HCT116 (cell line): ENCODE measurements around the gene ITGBL1. TPM values are rescaled to one million over a fixed set of nuclear protein-coding genes. Genes with fewer than 3 reads are reported as not detected.

Experiments
- ATAC-seq: fragments of 200-7000 bp; cut with Tn5 transposase; 2 replicates; pipeline ENCODE4 v1.9.1; 2020; ENCODE audit warnings: mild to moderate bottlenecking, moderate library complexity
- BruUV-seq: library from RNA; stranded (reverse); fragments of 400-500 nt; replicated peaks from 2 replicates; lab custom pipeline; 2021; lab: Mats Ljungman, UMichigan
- CTCF ChIA-PET: fragments of 300-600 bp; sonication (Branson Sonifier 250); formaldehyde crosslinking; loops from one replicate; lab custom pipeline; 2021; ENCODE audit warnings: antibody characterized with exemption; lab: Charles Lee
- POLR2A ChIA-PET: fragments of 300-600, 350-600 bp; sonication (Branson Sonifier 250); formaldehyde crosslinking; loops from one replicate; lab custom pipeline; 2021; ENCODE audit warnings: antibody characterized with exemption; lab: Charles Lee
- RAD21 ChIA-PET, 2 experiments: fragments of 300-600 bp; sonication (Branson Sonifier 250); formaldehyde crosslinking; loops; one replicate each; lab custom pipeline; 2023; ENCODE audit warnings: low total read pairs in 2 of 2; ENCODE audit not compliant: uncharacterized antibody in 2 of 2, unreplicated experiment in 2 of 2, low non-redundant PET in 1 of 2; lab: Charles Lee
- DNase-seq: peaks from one replicate; pipeline ENCODE4 v3.0.0-alpha.2; 2010; ENCODE audit warnings: low read depth, low spot score
- H2AFZ ChIP-seq: fragments of 200-600 bp; shearing (Covaris generic), sonication (generic); 2 replicates; pipeline ENCODE4 v1.6.1; 2017; ENCODE audit warnings: low read depth, mixed run types, mixed read lengths, antibody characterized with exemption, low read length; ENCODE audit not compliant: poor library complexity, severe bottlenecking
- H3K27ac ChIP-seq: 2 replicates; pipeline ENCODE4 v1.5.1; 2012; ENCODE audit warnings: low read depth, low read length
- H3K27me3 ChIP-seq: fragments of 200-600 bp; sonication (generic); 2 replicates; pipeline ENCODE4 v1.6.1; 2016; ENCODE audit warnings: mixed run types, low read length, mixed read lengths; ENCODE audit not compliant: insufficient read depth
- H3K36me3 ChIP-seq, 2 experiments: fragments of 200-500 bp in 1 of 2; fragments of 200-600 bp in 1 of 2; sonication (Bioruptor generic) in 1 of 2; sonication (generic) in 1 of 2; 2 replicates each; pipeline versions ENCODE4 v1.5.1 to v1.6.1; 2014 to 2016; ENCODE audit warnings: low read length in 2 of 2, inconsistent platforms in 1 of 2, mixed read lengths in 1 of 2, mixed run types in 1 of 2; ENCODE audit not compliant: insufficient read depth in 2 of 2, control insufficient read depth in 1 of 2
- H3K4me1 ChIP-seq, 2 experiments: fragments of 200-600 bp in 1 of 2; sonication (generic) in 1 of 2; 2 replicates each; pipeline versions ENCODE4 v1.5.1 to v1.6.1; 2012 to 2017; ENCODE audit warnings: low read length in 2 of 2, inconsistent platforms in 1 of 2, mild to moderate bottlenecking in 1 of 2, mixed read lengths in 1 of 2, mixed run types in 1 of 2, moderate library complexity in 1 of 2; ENCODE audit not compliant: insufficient read depth in 2 of 2, control insufficient read depth in 1 of 2
- H3K4me2 ChIP-seq: fragments of 200-600 bp; sonication (generic); 2 replicates; pipeline ENCODE4 v1.6.1; 2017; ENCODE audit warnings: mixed run types, low read length, mixed read lengths
- H3K4me3 ChIP-seq, 2 experiments: fragments of 200-600 bp in 1 of 2; sonication (generic) in 1 of 2; replicated peaks in 1 of 2; 2 replicates each; pipeline ENCODE4 v1.5.1; 2011 to 2016; ENCODE audit warnings: low read length in 2 of 2, control low read depth in 1 of 2, low read depth in 1 of 2, mild to moderate bottlenecking in 1 of 2, mixed read lengths in 1 of 2, mixed run types in 1 of 2
- H3K79me2 ChIP-seq: fragments of 200-600 bp; sonication (generic); 2 replicates; pipeline ENCODE4 v1.6.1; 2017; ENCODE audit warnings: mild to moderate bottlenecking, mixed run types, low read length, moderate library complexity, mixed read lengths; ENCODE audit not compliant: insufficient read depth
- H3K9ac ChIP-seq: fragments of 200-600 bp; sonication (generic); 2 replicates; pipeline ENCODE4 v1.6.1; 2016; ENCODE audit warnings: low read length, mixed read lengths
- H3K9me2 ChIP-seq: fragments of 200-600 bp; sonication (generic), shearing (Covaris generic); 2 replicates; pipeline ENCODE4 v1.6.1; 2017; ENCODE audit warnings: mixed run types, mild to moderate bottlenecking, moderate library complexity; ENCODE audit not compliant: insufficient read depth
- H3K9me3 ChIP-seq, 2 experiments: fragments of 200-500 bp in 1 of 2; fragments of 200-600 bp in 1 of 2; sonication (Bioruptor generic) in 1 of 2; sonication (generic) in 1 of 2; 2 replicates each; pipeline ENCODE4 v1.6.1; 2014 to 2017; ENCODE audit warnings: low read length in 2 of 2, mixed read lengths in 2 of 2, inconsistent platforms in 1 of 2, low read depth in 1 of 2, mild to moderate bottlenecking in 1 of 2, mixed run types in 1 of 2, moderate library complexity in 1 of 2; ENCODE audit not compliant: control insufficient read depth in 1 of 2, insufficient read depth in 1 of 2
- H4K20me1 ChIP-seq: fragments of 200-600 bp; sonication (generic), shearing (Covaris generic); 2 replicates; pipeline ENCODE4 v1.6.1; 2017; ENCODE audit warnings: mixed run types, mild to moderate bottlenecking, moderate library complexity; ENCODE audit not compliant: insufficient read depth
- CBX3 ChIP-seq: IDR thresholded peaks from 2 replicates; pipeline ENCODE4 v1.6.1; 2012; ENCODE audit warnings: low read depth
- CEBPB ChIP-seq: IDR thresholded peaks from 2 replicates; pipeline ENCODE4 v1.6.1; 2012; ENCODE audit warnings: low read depth
- CTCF ChIP-seq, 3 experiments: fragments of 200-600 bp in 1 of 3; sonication (generic) in 1 of 3; IDR thresholded peaks in 2 of 3; conservative IDR thresholded peaks in 1 of 3; 2 replicates each; pipeline ENCODE4 v1.5.1; 2012 to 2017; ENCODE audit warnings: low read depth in 2 of 3, low read length in 2 of 3, antibody characterized with exemption in 1 of 3, borderline replicate concordance in 1 of 3, control low read depth in 1 of 3, mild to moderate bottlenecking in 1 of 3, mixed read lengths in 1 of 3, mixed run types in 1 of 3, moderate library complexity in 1 of 3; ENCODE audit not compliant: insufficient read depth in 1 of 3
- EGR1 ChIP-seq: IDR thresholded peaks from 2 replicates; pipeline ENCODE4 v1.6.1; 2012; ENCODE audit warnings: low read depth
- JUND ChIP-seq: IDR thresholded peaks from 2 replicates; pipeline ENCODE4 v1.6.1; 2012
- POLR2A ChIP-seq: IDR thresholded peaks from 2 replicates; pipeline ENCODE4 v1.7.0; 2011; ENCODE audit warnings: borderline replicate concordance; ENCODE audit not compliant: insufficient read depth, insufficient read length; ENCODE audit errors: extremely low read depth
- POLR2AphosphoS5 ChIP-seq: IDR thresholded peaks from 2 replicates; pipeline ENCODE4 v1.6.1; 2011; ENCODE audit warnings: mild to moderate bottlenecking, low read depth, low read length, moderate library complexity
- RAD21 ChIP-seq: IDR thresholded peaks from 2 replicates; pipeline ENCODE4 v1.6.1; 2012; ENCODE audit warnings: low read depth, mild to moderate bottlenecking
- SIN3A ChIP-seq: IDR thresholded peaks from 2 replicates; pipeline ENCODE4 v1.6.1; 2012; ENCODE audit warnings: low read depth
- SP1 ChIP-seq: IDR thresholded peaks from 2 replicates; pipeline ENCODE4 v1.6.1; 2012; ENCODE audit warnings: low read depth
- SRF ChIP-seq: IDR thresholded peaks from 2 replicates; pipeline ENCODE4 v1.6.1; 2012; ENCODE audit warnings: low read depth
- ZFX ChIP-seq: fragments of 450-650 bp; IDR thresholded peaks from 2 replicates; pipeline ENCODE4 v1.6.1; 2017
- ZNF274 ChIP-seq: fragments of 200-500 bp; sonication (Bioruptor generic); IDR thresholded peaks from 2 replicates; pipeline ENCODE4 v1.6.1; 2014; ENCODE audit warnings: mild to moderate bottlenecking, low read depth, low read length, inconsistent platforms
- intact Hi-C: fragments of 100-400 bp; cut with micrococcal nuclease; formaldehyde crosslinking; loops from 2 replicates; pipeline ENCODE4 v1.10.0; 2022
- total RNA-seq: library from RNA; stranded (reverse); gene quantifications from one replicate; pipeline ENCODE4 v1.2.1, GENCODE V29; 2021; ENCODE audit not compliant: unreplicated experiment
- TF ChIP-seq, protein P1 (sequence below): IDR thresholded peaks from 2 replicates; pipeline ENCODE4 v1.6.1; 2011; ENCODE audit warnings: mild to moderate bottlenecking, low read length, moderate library complexity; ENCODE audit not compliant: insufficient replicate concordance; ENCODE audit errors: extremely low read depth
- TF ChIP-seq, protein P2 (sequence below): IDR thresholded peaks from 2 replicates; pipeline ENCODE4 v1.6.1; 2012

Gene ITGBL1
- total RNA-seq, 1 experiment from 2014 or later, result 0.66 TPM

- CTCF ChIA-PET, result no interaction called here
Measured at GRCh38 chr13:101545521-101545920, 93.0 kb downstream of the ITGBL1 start.

More at GRCh38 chr13:101545521-101545920, 93.0 kb downstream of the ITGBL1 start:
- no peaks in the 10 kb centered on the region for H3K36me3 ChIP-seq
- H3K4me3 ChIP-seq, result no peak overlapping the region
- no peaks in the 10 kb centered on the region for H3K79me2 ChIP-seq
- no peak for ATAC-seq
- TF ChIP-seq POLR2A (no peak), SRF (no peak), CTCF (IDR thresholded peaks at IDR 0.05 in 2 of 3, conservative IDR thresholded peaks at IDR 0.05 in 1 of 3; ENCODE audit: borderline replicate concordance in 1 of 3, insufficient read depth in 1 of 3, low read depth in 2 of 3, low read length in 2 of 3) (no peak), POLR2AphosphoS5 (no peak), CEBPB (no peak), EGR1 (no peak), ZFX (no peak), CBX3 (no peak), ZNF274 (no peak), SP1 (no peak), SIN3A (no peak), RAD21 (no peak), JUND (no peak)
- TF ChIP-seq, protein P1, sequence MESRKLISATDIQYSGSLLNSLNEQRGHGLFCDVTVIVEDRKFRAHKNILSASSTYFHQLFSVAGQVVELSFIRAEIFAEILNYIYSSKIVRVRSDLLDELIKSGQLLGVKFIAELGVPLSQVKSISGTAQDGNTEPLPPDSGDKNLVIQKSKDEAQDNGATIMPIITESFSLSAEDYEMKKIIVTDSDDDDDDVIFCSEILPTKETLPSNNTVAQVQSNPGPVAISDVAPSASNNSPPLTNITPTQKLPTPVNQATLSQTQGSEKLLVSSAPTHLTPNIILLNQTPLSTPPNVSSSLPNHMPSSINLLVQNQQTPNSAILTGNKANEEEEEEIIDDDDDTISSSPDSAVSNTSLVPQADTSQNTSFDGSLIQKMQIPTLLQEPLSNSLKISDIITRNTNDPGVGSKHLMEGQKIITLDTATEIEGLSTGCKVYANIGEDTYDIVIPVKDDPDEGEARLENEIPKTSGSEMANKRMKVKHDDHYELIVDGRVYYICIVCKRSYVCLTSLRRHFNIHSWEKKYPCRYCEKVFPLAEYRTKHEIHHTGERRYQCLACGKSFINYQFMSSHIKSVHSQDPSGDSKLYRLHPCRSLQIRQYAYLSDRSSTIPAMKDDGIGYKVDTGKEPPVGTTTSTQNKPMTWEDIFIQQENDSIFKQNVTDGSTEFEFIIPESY, result no peak
- TF ChIP-seq, protein P2, sequence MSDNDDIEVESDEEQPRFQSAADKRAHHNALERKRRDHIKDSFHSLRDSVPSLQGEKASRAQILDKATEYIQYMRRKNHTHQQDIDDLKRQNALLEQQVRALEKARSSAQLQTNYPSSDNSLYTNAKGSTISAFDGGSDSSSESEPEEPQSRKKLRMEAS, result no peak
- H3K9me2 ChIP-seq, result no peaks in the 10 kb centered on the region
- H3K9ac ChIP-seq, result no peak overlapping the region
- no peak overlapping the region for H3K27ac ChIP-seq
- intact Hi-C loops, result no loop called here
- no peaks in the 10 kb centered on the region for H3K27me3 ChIP-seq
- no peak for DNase-seq
- H3K9me3 ChIP-seq, result no peaks in the 10 kb centered on the region
- no peaks in the 10 kb centered on the region for H4K20me1 ChIP-seq
- no peak overlapping the region for H2AFZ ChIP-seq
- H3K4me2 ChIP-seq, result no peak overlapping the region
- no TSS peak for BruUV-seq
- POLR2A ChIA-PET, result no interaction called here
- H3K4me1 ChIP-seq, result no peaks in the 10 kb centered on the region
- RAD21 ChIA-PET, result no interaction called here
